GM19351 (cell line): ENCODE results near the gene RNF31.

Experiments used
- ATAC-seq: cut with Tn5 transposase; IDR thresholded peaks from one replicate; pipeline ENCODE4 v1.9.1; 2021; ENCODE audit warnings: mild to moderate bottlenecking, moderate library complexity; ENCODE audit not compliant: unreplicated experiment

The RNF31 gene

GRCh38 chr14:24116128-24116814 lies 31.0 kb upstream of the RNF31 start:
- ATAC-seq = no peak

GRCh38 chr14:24117179-24117578 lies 30.1 kb upstream of the RNF31 start:
- no peak for ATAC-seq

GRCh38 chr14:24119691-24120090 lies 27.6 kb upstream of the RNF31 start:
- no peak for ATAC-seq

- no peak for ATAC-seq
Observed at GRCh38 chr14:24121210-24121609, 26.1 kb upstream of the RNF31 start.

- no peak for ATAC-seq
Observed at GRCh38 chr14:24122416-24122815, 24.9 kb upstream of the RNF31 start.

GRCh38 chr14:24122898-24123297 lies 24.4 kb upstream of the RNF31 start:
- no peak for ATAC-seq

GRCh38 chr14:24123424-24124417 lies 23.6 kb upstream of the RNF31 start:
- ATAC-seq = peak; percentile 44

- no peak for ATAC-seq
Observed at GRCh38 chr14:24126939-24127338, 20.4 kb upstream of the RNF31 start.

- ATAC-seq = no peak
Observed at GRCh38 chr14:24127673-24128072, 19.6 kb upstream of the RNF31 start.

GRCh38 chr14:24129410-24129998 lies 17.8 kb upstream of the RNF31 start:
- no peak for ATAC-seq

GRCh38 chr14:24130380-24130716 lies 16.9 kb upstream of the RNF31 start, which contains the start of gene FITM1:
Gene FITM1 (plus strand): TSS chr14:24130659. CDS start chr14:24131564, 905 bp downstream.
- no peak for ATAC-seq

- ATAC-seq = no peak
Observed at GRCh38 chr14:24130717-24131548, 16.4 kb upstream of the RNF31 start.

- no peak for ATAC-seq
Observed at GRCh38 chr14:24131549-24131966, 15.7 kb upstream of the RNF31 start.

GRCh38 chr14:24132061-24132685 lies 15.1 kb upstream of the RNF31 start:
- ATAC-seq = no peak

- no peak for ATAC-seq
Observed at GRCh38 chr14:24132976-24133375, 14.3 kb upstream of the RNF31 start.

GRCh38 chr14:24133735-24134134 lies 13.6 kb upstream of the RNF31 start:
- no peak for ATAC-seq

- ATAC-seq = peak; percentile 12
Observed at GRCh38 chr14:24135584-24135833, 11.8 kb upstream of the RNF31 start.

GRCh38 chr14:24135834-24136683 lies 11.2 kb upstream of the RNF31 start, which contains the start of gene PSME1:
Gene PSME1 (plus strand): TSS chr14:24136194. CDS start chr14:24136263, 69 bp downstream.
- peak; percentile 81 for ATAC-seq
